HG02938 (cell line): ENCODE data around the gene CARD19.
A peak's percentile ranks its signal among the peaks of the same experiment; 100 is the strongest.
"Not testable (repeated sequence)": the region's sequence is repeated elsewhere in the genome, so short reads cannot be mapped to it uniquely, and the experiment has no call there.

Source experiments
- ATAC-seq: cut with Tn5 transposase; IDR thresholded peaks from one replicate; pipeline ENCODE4 v1.9.1; 2021; ENCODE audit warnings: mild to moderate bottlenecking, moderate library complexity; ENCODE audit not compliant: unreplicated experiment

CARD19 gene

DNA sequence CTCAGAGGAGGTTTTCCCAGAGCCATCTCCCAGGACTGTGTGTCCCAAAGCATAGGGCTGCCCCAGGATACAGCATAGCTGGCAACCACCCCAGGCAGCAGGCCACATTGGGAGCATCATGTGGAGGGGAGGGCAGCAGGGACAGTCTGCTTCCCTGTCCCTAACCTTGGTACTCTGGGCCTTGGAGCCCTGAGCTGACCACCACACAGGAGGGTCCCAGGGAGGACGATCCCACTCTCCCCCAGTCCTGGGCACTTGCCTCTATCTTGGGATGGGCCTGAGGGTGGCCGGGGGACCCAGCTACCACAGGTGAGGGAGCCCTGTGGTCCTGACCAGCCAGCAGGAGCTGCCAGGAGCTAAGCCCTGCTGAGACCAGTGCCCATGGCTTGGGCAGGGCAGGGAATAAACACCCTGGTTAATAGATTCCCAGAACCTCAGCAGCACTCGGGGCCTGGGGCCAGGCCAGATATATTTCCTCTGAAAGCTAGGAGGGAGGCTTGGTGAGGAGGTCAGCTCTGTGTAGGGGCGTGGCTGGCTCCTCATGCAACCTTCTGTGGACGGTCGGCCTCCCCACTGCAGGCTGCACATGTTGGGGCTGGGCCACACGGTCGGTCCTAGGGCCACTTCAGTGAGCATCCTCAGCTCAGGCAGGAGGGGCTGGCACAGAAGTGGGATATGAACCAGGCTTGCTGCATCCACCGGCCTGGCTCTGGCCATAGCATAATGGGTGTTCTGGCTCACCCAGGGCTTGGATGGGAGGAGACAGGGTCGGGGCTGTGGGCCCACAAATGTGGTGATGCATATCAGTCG, 33.9 kb downstream of the CARD19 start:
- no peak for ATAC-seq

DNA sequence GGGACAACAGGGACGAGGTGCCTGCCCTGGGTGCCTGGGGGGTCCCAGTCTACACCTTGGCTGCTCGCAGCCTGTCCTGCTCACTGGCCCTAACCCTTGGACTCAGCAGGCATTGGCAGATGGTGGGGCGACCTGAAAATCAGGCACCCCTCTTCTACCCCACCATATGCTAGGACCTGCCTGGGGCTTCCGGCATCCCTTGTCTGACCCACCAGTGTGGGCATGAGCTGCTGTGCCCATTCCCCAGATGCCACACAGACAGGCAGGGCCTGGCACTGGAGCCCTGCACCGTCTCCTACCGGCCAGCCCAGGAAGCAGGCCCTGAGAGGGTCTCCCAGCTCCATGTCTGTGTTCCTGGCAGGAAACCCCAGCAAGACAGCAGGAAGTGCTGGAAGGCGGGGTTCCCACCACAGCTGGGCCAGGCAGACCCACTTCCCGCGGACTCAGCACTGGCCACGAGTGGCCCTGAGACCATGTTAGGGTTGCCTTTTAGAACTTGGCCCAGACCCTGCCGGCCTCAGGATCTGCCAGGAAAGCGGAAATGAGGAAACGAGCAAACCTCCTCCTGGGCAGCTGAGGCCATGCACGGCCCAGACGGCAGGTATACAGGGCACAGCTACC, 35.0 kb downstream of the CARD19 start:
- ATAC-seq, result no peak

DNA sequence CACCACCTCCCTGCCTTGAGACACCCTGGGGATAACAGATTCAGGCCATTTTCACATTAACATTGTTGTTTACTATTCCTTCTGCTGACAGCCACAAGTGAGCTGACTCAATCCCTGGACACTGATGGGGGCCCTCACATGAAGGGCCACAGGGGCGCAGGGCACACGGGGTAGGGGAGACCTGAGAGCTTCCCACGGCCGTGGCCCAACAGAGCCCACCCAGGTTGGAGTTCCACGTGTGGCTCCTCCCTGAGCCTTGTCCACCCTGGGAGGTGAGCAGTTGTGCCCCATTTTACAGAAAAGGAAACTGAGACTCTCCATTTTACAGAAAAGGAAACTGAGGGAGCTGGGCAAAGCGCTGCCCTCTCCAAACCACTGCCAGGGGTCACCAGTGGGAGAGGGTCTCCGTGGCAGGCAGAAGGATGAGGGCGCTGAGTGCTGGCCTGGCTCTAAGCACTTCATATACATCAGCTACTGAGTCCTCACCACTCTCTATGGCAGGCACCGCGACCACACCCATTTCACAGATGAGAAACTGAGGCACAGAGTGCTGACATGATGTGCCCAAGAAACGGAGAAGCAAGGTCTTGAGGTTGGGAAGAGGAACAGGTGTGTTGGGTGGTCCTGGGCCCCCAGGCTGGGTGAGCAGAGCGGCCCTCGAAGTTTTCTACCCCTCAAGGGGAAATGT, 35.7 kb downstream of the CARD19 start:
- no peak for ATAC-seq

DNA sequence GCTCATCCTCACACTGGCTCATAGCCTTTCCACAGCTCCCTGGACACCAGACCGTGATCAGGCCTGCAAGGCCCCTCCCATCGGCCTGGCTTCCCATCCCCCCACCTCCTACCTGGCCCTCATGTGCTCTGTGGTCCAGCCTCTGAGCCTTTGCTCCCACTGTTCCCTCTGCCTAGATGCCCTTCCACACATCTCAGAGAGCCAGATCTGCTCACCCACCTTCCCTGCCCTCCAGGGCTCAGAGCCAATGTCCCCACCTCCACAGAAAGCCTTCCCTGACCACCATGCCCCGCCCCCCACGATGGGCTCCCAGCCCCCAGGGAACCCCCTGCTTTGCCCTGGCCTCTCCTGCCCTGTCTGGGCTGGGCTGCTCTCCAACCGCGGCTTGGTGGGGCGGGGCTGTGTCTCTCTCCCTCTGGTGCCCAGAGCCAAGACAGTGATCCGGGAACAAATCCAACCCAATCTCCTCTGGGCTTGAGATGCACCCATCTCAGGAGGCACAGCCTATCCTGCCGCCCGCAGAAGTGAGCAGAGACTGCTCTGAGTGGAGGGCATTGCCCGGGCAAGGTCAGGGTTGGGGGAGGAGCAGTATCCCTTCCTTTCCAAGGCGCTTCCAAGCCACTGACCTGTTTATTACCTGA, 36.4 kb downstream of the CARD19 start:
- no peak for ATAC-seq

DNA sequence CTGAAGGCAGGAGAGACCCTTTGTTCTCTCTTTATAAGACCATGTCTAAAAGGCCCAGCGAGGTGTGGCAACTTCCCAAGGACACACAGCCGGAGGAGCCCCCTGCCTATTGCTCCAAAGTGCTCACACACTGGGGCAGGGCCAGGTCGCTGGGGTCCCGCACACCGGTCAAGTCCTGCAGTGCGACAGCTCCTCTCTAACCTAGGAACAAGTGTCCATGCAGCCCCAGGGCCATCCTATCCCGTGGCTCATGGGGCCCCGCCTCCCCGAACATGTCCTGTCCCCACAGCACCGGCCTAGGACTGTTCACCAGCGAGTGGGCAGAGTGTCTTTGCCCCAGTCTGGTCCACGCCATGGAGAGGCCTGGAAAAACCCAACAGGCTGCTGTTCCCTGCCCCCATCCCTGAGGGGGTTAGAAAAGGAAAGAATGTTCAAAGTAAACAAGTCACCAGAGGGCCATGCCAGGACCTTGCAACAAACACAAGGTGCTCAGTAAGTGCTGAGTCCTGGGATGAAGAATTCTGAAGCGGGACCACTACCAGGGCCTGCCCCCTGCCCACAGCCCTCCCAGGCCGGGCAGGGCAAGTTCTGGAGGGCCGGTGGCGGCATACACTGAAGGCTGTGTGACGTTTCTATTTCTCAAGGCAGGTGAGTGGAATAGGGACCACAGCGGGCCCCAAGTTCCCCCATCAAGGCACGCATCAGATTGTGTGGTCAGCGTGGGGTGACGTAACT, 37.1 kb downstream of the CARD19 start:
- peak; percentile 52 for ATAC-seq

DNA sequence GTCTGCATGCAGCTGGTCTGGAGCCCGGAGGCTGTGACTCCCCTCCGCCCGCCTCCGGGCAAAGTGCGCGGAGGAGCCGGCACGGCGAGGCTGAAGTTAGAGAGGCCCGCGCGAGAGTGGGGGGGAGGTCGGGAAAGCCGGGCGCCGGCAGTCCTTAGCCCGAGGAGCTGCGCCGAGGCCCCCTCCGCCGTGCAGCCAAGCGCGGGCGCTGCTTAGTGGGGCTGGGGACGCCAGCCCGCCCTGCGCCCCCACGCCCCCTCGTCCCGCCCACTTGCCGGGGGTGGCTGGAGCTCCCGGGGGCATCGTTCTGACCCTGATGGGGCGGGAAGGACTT, 37.6 kb downstream of the CARD19 start:
- no peak for ATAC-seq

DNA sequence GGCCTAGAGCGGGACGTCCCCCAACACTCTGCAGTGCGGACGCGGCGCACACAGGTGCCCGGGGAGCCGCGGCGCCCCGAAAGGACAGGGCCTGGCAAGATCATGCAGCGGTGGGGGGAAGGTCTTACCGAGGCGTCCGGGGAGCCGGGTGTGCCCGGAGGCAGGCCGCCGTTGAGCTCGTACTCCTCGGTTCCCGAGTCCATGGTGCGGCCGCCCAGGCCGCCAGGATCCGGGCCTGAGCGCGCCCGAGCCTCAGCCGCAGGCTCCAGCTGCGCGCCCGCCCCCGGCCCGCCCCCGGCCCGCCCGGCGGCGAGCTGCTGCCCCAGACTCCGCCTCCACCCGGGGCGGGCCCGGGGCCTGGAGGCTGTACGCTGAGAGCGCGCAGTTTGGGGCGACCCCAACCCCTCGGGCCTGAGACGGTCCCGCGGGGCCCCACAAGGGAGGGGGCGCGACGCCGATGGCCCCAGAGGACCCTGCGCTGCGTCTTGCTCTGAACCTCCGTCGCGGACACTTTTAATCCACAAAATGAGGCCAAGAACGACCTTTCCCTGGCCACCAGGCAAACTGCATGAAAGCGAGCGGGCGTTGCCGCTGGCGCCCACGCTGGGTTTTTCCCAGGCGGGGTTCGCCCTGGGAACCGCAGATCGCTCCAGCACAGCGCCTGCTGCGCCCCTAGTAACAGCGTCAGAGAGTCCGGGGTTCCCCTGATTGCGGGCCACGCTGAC, 38.2 kb downstream of the CARD19 start, which contains the start of gene NINJ1:
Gene NINJ1 (minus strand): TSS at position 237 of the 725 bp plus-strand sequence. CDS start 34 bp downstream, at position 203.
- ATAC-seq, result peak; percentile 65

DNA sequence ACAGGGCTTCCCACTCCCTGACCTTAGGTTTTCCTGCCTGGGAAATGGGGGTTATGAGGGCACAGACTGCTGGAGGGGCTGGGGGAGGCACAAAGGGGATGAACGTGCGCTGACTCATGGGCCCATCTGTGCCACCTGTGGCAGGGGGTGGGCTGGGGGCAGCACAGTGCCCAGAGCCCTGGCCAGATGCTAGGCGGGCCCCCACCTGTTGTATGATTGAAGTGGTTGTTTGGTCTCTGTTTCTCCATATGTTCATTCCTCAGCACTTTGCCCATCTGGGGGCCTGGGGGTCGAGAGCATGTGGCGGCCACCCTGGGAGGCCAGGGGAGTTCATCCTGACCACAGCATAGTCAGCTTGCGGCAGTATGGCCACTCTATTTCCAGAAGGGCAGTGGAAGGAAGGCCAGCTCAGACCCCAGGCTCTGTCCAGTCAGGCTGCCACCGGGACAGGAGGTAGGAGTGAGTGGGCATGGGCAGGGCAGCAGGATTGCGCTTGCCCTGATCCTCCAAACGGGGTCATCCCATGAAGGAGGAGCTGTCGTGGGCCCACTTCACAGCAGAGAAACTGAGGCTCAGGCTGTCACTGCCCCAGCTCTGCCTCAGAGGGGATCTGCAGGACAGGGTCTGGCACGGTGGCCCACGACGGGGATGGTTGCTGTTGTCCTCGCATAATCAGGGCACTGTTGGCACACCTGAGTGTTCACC, 38.9 kb downstream of the CARD19 start:
- no peak for ATAC-seq

DNA sequence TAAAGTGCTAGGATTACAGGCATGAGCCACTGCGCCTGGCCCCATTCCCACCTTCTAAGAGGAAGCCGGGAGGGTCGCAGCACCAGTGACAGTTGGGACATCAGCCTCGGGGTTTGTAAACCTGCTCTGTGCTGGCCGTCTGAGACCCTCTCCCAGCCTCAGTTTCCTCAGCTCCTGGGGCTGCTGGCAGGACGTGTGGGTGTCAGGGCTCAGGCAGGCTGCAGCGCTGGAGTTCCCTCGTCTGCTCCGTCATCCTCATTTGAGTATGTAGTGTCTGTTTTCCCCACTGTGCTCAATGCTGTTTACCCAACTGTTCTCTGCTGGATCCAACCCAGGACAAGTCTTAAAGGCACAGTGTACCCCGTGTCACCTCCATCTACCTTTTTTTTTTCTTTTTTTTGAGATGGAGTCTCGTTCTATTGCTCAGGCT, 40.0 kb downstream of the CARD19 start:
- no peak for ATAC-seq

DNA sequence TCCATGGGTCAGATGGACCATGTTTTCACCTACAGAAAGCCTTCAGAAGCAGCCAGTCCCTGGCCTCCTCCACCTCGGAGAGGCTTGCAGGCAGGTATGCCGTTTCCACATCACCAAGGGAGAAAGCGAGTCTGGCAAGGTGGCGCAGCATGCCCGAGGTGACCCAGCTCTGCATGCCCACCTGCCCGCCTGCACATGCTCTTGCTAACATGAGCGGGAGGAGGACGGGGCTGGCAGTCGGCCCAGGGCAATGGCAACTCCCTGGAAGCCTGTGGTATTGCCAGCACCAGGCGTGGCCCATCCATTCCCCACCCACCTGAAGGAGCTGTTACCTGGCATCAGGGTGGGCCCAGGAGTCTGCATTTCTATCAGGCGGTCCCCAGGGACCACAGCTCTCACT, 41.3 kb downstream of the CARD19 start:
- no peak for ATAC-seq

DNA sequence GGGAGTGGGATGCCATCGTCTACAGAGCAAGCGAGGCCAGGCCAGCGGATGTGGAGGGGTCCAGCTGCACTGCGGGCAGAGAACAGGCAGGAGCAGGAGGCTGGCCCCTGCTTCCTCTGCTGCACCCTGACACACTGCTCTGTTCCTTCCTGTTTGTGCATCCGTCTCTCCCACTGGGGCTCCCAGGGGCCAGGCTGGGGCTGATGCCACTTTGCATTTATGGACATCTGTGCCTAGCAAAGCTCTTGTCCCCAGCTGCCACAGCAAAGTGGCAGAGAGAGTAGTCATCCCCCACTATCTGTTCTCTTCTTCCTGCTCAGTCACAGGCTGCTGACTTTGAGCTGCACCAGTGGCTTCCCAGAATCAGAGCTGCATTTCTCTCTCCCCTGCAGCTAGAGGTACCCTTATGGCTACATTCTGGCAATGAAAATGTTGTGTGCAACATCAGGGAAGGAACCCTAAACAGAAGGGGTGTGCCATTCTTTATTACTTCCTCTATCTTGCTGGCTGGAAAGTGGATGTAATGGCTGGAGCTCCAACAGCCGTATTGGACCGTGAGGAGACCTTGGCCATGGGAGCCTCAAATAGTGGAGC, 42.3 kb downstream of the CARD19 start:
- no peak for ATAC-seq

DNA sequence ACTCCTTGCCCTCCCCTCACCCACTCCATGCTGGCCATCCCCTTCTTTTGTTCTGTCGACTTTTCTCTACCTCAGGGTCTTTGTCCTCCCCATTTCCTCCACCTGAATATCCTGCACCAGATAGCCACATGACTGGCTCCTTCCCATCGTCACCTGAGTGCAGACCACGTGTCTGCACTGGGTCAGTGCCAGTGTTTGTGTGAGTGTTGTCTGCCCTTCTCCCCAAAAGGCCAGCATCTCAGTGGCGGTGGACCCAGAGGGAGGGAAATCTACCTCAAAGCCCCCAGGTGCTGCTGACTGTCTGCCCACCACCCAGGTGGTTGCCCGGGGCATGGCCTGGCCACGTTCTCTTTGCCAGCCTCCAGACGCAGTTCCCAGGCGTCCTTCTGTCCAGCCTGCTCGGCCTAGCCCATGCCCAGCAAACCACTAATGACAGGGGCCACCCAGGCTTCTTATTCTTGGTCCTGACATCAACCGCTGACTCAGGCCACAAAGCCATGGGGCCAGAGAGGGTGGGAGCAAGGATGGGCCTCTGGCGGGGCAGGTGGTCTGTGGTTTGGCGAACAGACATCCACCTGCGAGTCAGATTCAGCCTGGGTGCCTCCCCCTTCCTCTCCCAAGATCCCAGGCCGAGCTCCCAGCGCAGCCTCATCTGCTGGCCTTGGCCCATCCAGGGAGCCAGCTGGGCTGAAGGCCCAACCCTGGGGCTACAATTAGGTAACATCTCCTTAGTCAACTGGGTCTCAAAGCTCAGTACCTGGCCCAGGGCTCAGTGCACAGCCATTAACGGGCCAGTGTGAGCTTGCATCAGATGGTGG, 43.6 kb downstream of the CARD19 start:
- ATAC-seq, result no peak

DNA sequence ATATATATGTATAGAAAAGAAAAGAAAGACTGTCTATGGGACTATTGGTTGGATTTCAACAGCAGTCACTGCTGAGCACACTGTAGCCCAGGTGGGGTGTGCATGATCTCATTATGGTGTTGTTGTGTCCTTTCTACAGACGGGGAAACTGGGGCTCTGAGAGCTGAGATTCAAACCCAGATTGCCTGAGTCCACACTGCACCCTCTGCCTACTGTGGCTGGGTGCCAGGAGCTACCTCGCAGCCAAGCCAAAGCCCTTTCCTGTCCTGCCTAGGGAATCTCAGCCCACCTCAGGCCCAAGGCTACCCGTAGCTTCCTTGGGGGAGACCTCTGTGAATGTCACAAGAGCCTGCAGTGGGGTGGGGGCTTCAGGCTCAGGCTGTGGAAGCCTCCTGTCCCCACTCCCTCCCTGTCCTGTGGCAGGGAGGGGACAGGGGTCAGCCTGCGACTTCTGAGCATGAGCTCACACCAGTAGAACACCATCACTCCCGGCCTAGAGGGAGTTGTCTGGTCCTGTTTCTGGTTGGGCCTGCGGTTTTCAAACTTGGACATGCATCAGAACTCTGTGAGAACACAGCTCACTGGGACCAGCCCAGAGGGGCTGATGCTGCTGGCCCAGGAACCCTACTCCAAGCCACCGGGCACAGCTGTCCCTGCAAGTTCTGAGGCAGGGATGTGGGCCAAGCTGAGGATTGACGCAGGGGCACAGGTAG, 45.9 kb downstream of the CARD19 start:
- no peak for ATAC-seq

DNA sequence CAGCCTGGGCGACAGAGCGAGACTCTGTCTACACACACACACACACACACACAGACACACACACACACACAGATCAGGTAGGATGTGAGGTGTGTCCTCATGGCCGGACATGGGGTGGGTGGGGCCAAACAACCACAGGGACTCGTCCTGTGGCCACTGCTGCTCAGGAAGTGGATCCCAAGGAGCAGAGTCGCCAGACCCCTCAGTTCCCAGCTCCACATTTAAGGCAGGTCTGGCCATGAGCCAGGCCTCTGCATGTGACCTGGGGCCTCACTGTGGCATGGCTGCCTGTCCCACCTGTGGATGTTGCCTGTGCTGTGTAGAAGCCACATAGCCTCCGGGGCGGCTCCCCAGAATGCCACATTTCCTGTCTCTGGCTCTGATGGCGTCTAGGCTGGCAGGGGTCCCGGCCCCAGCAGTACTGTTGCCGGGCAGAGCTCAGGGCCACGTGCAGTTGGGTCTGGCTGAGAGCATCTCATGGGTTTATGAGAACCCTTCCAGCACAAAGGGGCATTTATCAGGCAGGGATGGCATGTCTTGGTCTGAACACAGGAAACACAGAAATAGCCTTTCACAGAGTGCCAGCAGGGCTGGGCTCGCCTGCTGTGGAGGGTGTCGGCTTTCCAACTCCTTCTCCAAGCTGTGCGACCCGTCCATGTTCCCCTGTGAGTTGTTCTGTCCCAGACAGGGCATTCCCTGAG, 48.0 kb downstream of the CARD19 start:
- no peak for ATAC-seq

DNA sequence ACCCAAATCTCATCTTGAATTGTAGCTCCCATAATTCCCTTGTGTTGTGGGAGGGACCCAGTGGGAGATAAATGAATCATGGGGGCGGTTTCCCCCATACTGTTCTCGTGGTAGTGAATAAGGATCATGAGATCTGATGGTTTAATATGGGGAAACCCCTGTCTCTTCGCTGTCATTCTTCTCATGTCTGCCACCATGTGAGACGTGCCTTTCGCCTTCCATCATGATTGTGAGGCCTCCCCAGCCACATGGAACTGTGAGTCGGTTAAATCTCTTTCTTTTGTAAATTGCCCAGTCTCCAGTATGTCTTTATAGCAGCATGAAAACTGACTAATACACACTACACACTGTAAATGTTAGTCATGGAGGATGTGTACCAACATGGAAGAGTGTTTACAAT, 50.7 kb downstream of the CARD19 start:
- not testable (repeated sequence) for ATAC-seq

DNA sequence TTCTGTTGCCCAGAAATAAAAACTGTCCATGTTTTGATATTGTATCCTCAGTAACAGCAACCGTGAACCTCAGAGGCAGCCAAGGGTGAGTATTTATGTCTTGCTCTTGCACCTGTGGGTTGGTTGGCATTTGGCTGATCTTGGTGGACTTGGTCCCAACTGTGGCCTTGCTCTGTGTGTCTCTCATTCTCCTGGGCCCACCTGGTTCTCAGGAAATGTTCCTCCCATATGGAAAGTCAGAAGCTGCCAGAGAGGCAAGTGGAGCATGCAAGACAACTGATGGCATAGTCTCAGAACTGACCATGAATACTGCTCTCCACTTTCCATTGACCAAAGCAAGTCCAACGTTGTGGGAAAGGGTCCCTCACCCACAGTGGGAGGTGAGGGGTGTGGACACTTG, 51.6 kb downstream of the CARD19 start:
- no peak for ATAC-seq

DNA sequence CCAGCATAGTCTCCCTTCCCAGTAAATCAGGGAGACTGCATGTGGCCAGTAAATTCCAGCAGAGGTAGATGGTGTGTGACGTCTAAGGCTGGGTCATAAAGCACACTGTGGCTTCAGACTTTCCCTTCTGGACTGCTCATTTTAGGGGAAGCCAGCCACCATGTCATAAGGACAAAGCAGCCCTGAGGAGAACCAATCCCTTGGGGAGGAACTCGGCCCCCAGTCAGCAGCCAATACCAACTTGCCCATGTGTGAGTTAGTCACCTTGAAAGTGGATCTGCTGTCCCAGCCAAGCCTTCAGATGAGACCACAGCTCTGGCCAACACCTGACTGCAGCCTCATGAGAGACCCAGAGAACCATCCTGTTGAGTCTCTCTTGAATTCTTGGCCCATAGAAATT, 52.7 kb downstream of the CARD19 start:
- ATAC-seq, result no peak
